NCI-H2107 treated with DMSO at 0.1 percent for 48 hours (cell line): ENCODE data around the gene ALPL.

ENCODE experiments used
- DNase-seq: peaks from one replicate; lab custom pipeline; 2025; ENCODE audit not compliant: unreplicated experiment; lab: John Stamatoyannopoulos, UW

The ALPL gene

GRCh38 chr1:21596174-21596573, 87.0 kb downstream of the ALPL start:
- no peak for DNase-seq

- no peak for DNase-seq
Observed at GRCh38 chr1:21596628-21597027, 87.4 kb downstream of the ALPL start.

- DNase-seq: no peak
Observed at GRCh38 chr1:21597753-21598152, 88.5 kb downstream of the ALPL start.

GRCh38 chr1:21598417-21598816, 89.2 kb downstream of the ALPL start:
- no peak for DNase-seq

GRCh38 chr1:21598904-21599303, 89.7 kb downstream of the ALPL start:
- DNase-seq: no peak

GRCh38 chr1:21599402-21599801, 90.2 kb downstream of the ALPL start:
- DNase-seq: no peak

GRCh38 chr1:21601278-21602048, 92.2 kb downstream of the ALPL start:
- no peak for DNase-seq

GRCh38 chr1:21603177-21604138, 94.2 kb downstream of the ALPL start:
- no peak for DNase-seq

GRCh38 chr1:21604208-21604957, 95.2 kb downstream of the ALPL start:
- DNase-seq: no peak

- DNase-seq: no peak
Observed at GRCh38 chr1:21605012-21605715, 95.9 kb downstream of the ALPL start.

GRCh38 chr1:21605964-21606705, 96.9 kb downstream of the ALPL start:
- no peak for DNase-seq

GRCh38 chr1:21607549-21608529, 98.6 kb downstream of the ALPL start:
- DNase-seq: no peak

GRCh38 chr1:21608798-21609197, 99.6 kb downstream of the ALPL start:
- no peak for DNase-seq

- no peak for DNase-seq
Observed at GRCh38 chr1:21610027-21610426, 100.8 kb downstream of the ALPL start.

GRCh38 chr1:21610989-21611785, 102.0 kb downstream of the ALPL start:
- no peak for DNase-seq

GRCh38 chr1:21612057-21612456, 102.8 kb downstream of the ALPL start:
- DNase-seq: no peak

GRCh38 chr1:21613072-21613867, 104.0 kb downstream of the ALPL start:
- no peak for DNase-seq
